ENCODE results near the gene GPC1.

Gene GPC1

GRCh38 chr2:240392948-240393830 lies 42.3 kb upstream of the GPC1 start:
- H3K36me3 Mint-ChIP-seq (ENCODE audit: insufficient read depth) = no peaks in the 10 kb centered on the region
- H3K4me3 Mint-ChIP-seq = no peak overlapping the region
- DNase-seq (ENCODE audit: low spot score in 2 of 2) (no peak), ATAC-seq (replicated peaks; ENCODE audit: extremely low read depth, poor library complexity, severe bottlenecking) (no peak)
- H3K27ac Mint-ChIP-seq (ENCODE audit: low read depth) = no peak overlapping the region
- no peaks in the 10 kb centered on the region for H3K27me3 Mint-ChIP-seq
- H3K4me1 Mint-ChIP-seq = no peaks in the 10 kb centered on the region
- no peaks in the 10 kb centered on the region for H3K9me3 Mint-ChIP-seq

GRCh38 chr2:240393831-240394410 lies 41.5 kb upstream of the GPC1 start:
- H3K27me3 Mint-ChIP-seq = no peaks in the 10 kb centered on the region
- no peak overlapping the region for H3K27ac Mint-ChIP-seq (ENCODE audit: low read depth)
- H3K36me3 Mint-ChIP-seq (ENCODE audit: insufficient read depth) = no peaks in the 10 kb centered on the region
- no peaks in the 10 kb centered on the region for H3K9me3 Mint-ChIP-seq
- DNase-seq (ENCODE audit: low spot score in 2 of 2) = no peak
- no peak for ATAC-seq (replicated peaks; ENCODE audit: extremely low read depth, poor library complexity, severe bottlenecking)
- H3K4me3 Mint-ChIP-seq = no peak overlapping the region
- H3K4me1 Mint-ChIP-seq = no peaks in the 10 kb centered on the region

GRCh38 chr2:240394549-240394948 lies 40.9 kb upstream of the GPC1 start:
- Mint-ChIP-seq H3K4me3 (no peak overlapping the region), H3K9me3 (no peaks in the 10 kb centered on the region)

GRCh38 chr2:240395448-240395847 lies 40.0 kb upstream of the GPC1 start:
- ATAC-seq (replicated peaks; ENCODE audit: extremely low read depth, poor library complexity, severe bottlenecking) = no peak

More at GRCh38 chr2:240394549-240394948, 40.9 kb upstream of the GPC1 start:
- H3K27me3 Mint-ChIP-seq = no peaks in the 10 kb centered on the region
- ATAC-seq (replicated peaks; ENCODE audit: extremely low read depth, poor library complexity, severe bottlenecking) (no peak), DNase-seq (ENCODE audit: low spot score in 2 of 2) (no peak)
- H3K4me1 Mint-ChIP-seq = no peaks in the 10 kb centered on the region
- no peak overlapping the region for H3K27ac Mint-ChIP-seq (ENCODE audit: low read depth)
- no peaks in the 10 kb centered on the region for H3K36me3 Mint-ChIP-seq (ENCODE audit: insufficient read depth)

GRCh38 chr2:240395896-240396622 lies 39.4 kb upstream of the GPC1 start:
- no peak overlapping the region for H3K4me3 Mint-ChIP-seq
- H3K9me3 Mint-ChIP-seq = no peaks in the 10 kb centered on the region
- H3K36me3 Mint-ChIP-seq (ENCODE audit: insufficient read depth) = no peaks in the 10 kb centered on the region

More at GRCh38 chr2:240395448-240395847, 40.0 kb upstream of the GPC1 start:
- Mint-ChIP-seq H3K36me3 (ENCODE audit: insufficient read depth) (no peaks in the 10 kb centered on the region), H3K27me3 (peaks cover 7% of the 10 kb centered on the region), H3K4me3 (no peak overlapping the region), H3K27ac (ENCODE audit: low read depth) (no peak overlapping the region), H3K9me3 (no peaks in the 10 kb centered on the region), H3K4me1 (no peaks in the 10 kb centered on the region)
- no peak for DNase-seq (ENCODE audit: low spot score in 2 of 2)

GRCh38 chr2:240396623-240397541 lies 38.6 kb upstream of the GPC1 start:
- H3K4me3 Mint-ChIP-seq = no peak overlapping the region
- H3K9me3 Mint-ChIP-seq = no peaks in the 10 kb centered on the region
- no peak for ATAC-seq (replicated peaks; ENCODE audit: extremely low read depth, poor library complexity, severe bottlenecking)

More at GRCh38 chr2:240395896-240396622, 39.4 kb upstream of the GPC1 start:
- H3K27me3 Mint-ChIP-seq = peaks cover 13% of the 10 kb centered on the region
- no peak overlapping the region for H3K27ac Mint-ChIP-seq (ENCODE audit: low read depth)
- H3K4me1 Mint-ChIP-seq = no peaks in the 10 kb centered on the region
- ATAC-seq (replicated peaks; ENCODE audit: extremely low read depth, poor library complexity, severe bottlenecking) = no peak
- DNase-seq (ENCODE audit: low spot score in 2 of 2) = no peak

GRCh38 chr2:240397542-240397916 lies 37.9 kb upstream of the GPC1 start:
- ATAC-seq (replicated peaks; ENCODE audit: extremely low read depth, poor library complexity, severe bottlenecking) (no peak), DNase-seq (ENCODE audit: low spot score in 2 of 2) (no peak)
- H3K27ac Mint-ChIP-seq (ENCODE audit: low read depth) = no peak overlapping the region
- no peaks in the 10 kb centered on the region for H3K36me3 Mint-ChIP-seq (ENCODE audit: insufficient read depth)
- H3K4me1 Mint-ChIP-seq = peaks cover 3% of the 10 kb centered on the region
- H3K4me3 Mint-ChIP-seq = no peak overlapping the region
- peaks cover 18% of the 10 kb centered on the region for H3K27me3 Mint-ChIP-seq
- H3K9me3 Mint-ChIP-seq = no peaks in the 10 kb centered on the region

More at GRCh38 chr2:240396623-240397541, 38.6 kb upstream of the GPC1 start:
- Mint-ChIP-seq H3K36me3 (ENCODE audit: insufficient read depth) (no peaks in the 10 kb centered on the region), H3K4me1 (no peaks in the 10 kb centered on the region), H3K27ac (ENCODE audit: low read depth) (no peak overlapping the region), H3K27me3 (peaks cover 13% of the 10 kb centered on the region)
- DNase-seq (ENCODE audit: low spot score in 2 of 2) = no peak

- Mint-ChIP-seq H3K4me1 (peaks cover 7% of the 10 kb centered on the region), H3K4me3 (no peak overlapping the region), H3K27ac (ENCODE audit: low read depth) (no peak overlapping the region), H3K36me3 (ENCODE audit: insufficient read depth) (no peaks in the 10 kb centered on the region), H3K9me3 (no peaks in the 10 kb centered on the region), H3K27me3 (peaks cover 24% of the 10 kb centered on the region)
- DNase-seq (ENCODE audit: low spot score in 2 of 2) = no peak
- no peak for ATAC-seq (replicated peaks; ENCODE audit: extremely low read depth, poor library complexity, severe bottlenecking)
Observed at GRCh38 chr2:240397924-240398645, 37.4 kb upstream of the GPC1 start.

GRCh38 chr2:240398661-240399267 lies 36.7 kb upstream of the GPC1 start:
- Mint-ChIP-seq H3K9me3 (no peaks in the 10 kb centered on the region), H3K36me3 (ENCODE audit: insufficient read depth) (no peaks in the 10 kb centered on the region)
- no peak for DNase-seq (ENCODE audit: low spot score in 2 of 2)

GRCh38 chr2:240399419-240400324 lies 35.8 kb upstream of the GPC1 start:
- H3K4me1 Mint-ChIP-seq = peaks cover 12% of the 10 kb centered on the region
- no peak for ATAC-seq (replicated peaks; ENCODE audit: extremely low read depth, poor library complexity, severe bottlenecking)
- no peak overlapping the region for H3K4me3 Mint-ChIP-seq
- H3K27me3 Mint-ChIP-seq = peaks cover 32% of the 10 kb centered on the region
- no peaks in the 10 kb centered on the region for H3K36me3 Mint-ChIP-seq (ENCODE audit: insufficient read depth)
- H3K9me3 Mint-ChIP-seq = no peaks in the 10 kb centered on the region
- no peak overlapping the region for H3K27ac Mint-ChIP-seq (ENCODE audit: low read depth)
- DNase-seq (ENCODE audit: low spot score in 2 of 2) = no peak

More at GRCh38 chr2:240398661-240399267, 36.7 kb upstream of the GPC1 start:
- H3K4me3 Mint-ChIP-seq = no peak overlapping the region
- no peak for ATAC-seq (replicated peaks; ENCODE audit: extremely low read depth, poor library complexity, severe bottlenecking)
- no peak overlapping the region for H3K27ac Mint-ChIP-seq (ENCODE audit: low read depth)
- H3K4me1 Mint-ChIP-seq = peaks cover 12% of the 10 kb centered on the region
- peaks cover 31% of the 10 kb centered on the region for H3K27me3 Mint-ChIP-seq
